ENCODE measurements around the gene CACNA2D3.

Gene CACNA2D3

GRCh38 chr3:54344601-54345231 is 222.4 kb downstream of the CACNA2D3 start:
- DNase-seq (ENCODE audit: low read depth) = no peak
- H3K9me3 ChIP-seq (ENCODE audit: control insufficient read depth, low read length) = no peaks in the 10 kb centered on the region
- no peaks in the 10 kb centered on the region for H3K4me1 ChIP-seq (ENCODE audit: control insufficient read depth, insufficient read depth, low read length)
- no peaks in the 10 kb centered on the region for H3K36me3 ChIP-seq (ENCODE audit: control insufficient read depth, insufficient read depth, low read length, severe bottlenecking)
- peaks cover 29% of the 10 kb centered on the region for H3K27me3 ChIP-seq (replicated peaks; ENCODE audit: control insufficient read depth, insufficient read depth, low read length)
- H3K9ac ChIP-seq (ENCODE audit: low read length) = no peak overlapping the region
- no peak overlapping the region for H3K4me3 ChIP-seq (ENCODE audit: low read length)

- Histone ChIP-seq H3K9me3 (ENCODE audit: control insufficient read depth, low read length) (no peaks in the 10 kb centered on the region), H3K9ac (ENCODE audit: low read length) (no peak overlapping the region), H3K27me3 (replicated peaks; ENCODE audit: control insufficient read depth, insufficient read depth, low read length) (peaks cover 26% of the 10 kb centered on the region), H3K36me3 (ENCODE audit: control insufficient read depth, insufficient read depth, low read length, severe bottlenecking) (no peaks in the 10 kb centered on the region), H3K4me3 (ENCODE audit: low read length) (no peak overlapping the region), H3K4me1 (ENCODE audit: control insufficient read depth, insufficient read depth, low read length) (no peaks in the 10 kb centered on the region)
- no peak for DNase-seq (ENCODE audit: low read depth)
These were observed 223.6 kb downstream of the CACNA2D3 start for GRCh38 chr3:54345847-54346375.

- H3K36me3 ChIP-seq (ENCODE audit: control insufficient read depth, insufficient read depth, low read length, severe bottlenecking) = no peaks in the 10 kb centered on the region
- no peak overlapping the region for H3K9ac ChIP-seq (ENCODE audit: low read length)
- H3K27me3 ChIP-seq (replicated peaks; ENCODE audit: control insufficient read depth, insufficient read depth, low read length) = peaks cover 17% of the 10 kb centered on the region
- no peaks in the 10 kb centered on the region for H3K9me3 ChIP-seq (ENCODE audit: control insufficient read depth, low read length)
- no peak overlapping the region for H3K4me3 ChIP-seq (ENCODE audit: low read length)
- H3K4me1 ChIP-seq (ENCODE audit: control insufficient read depth, insufficient read depth, low read length) = no peaks in the 10 kb centered on the region
- no peak for DNase-seq (ENCODE audit: low read depth)
These were observed 224.7 kb downstream of the CACNA2D3 start for GRCh38 chr3:54347060-54347459.

- Histone ChIP-seq H3K4me3 (ENCODE audit: low read length) (no peak overlapping the region), H3K27me3 (replicated peaks; ENCODE audit: control insufficient read depth, insufficient read depth, low read length) (peaks cover 9% of the 10 kb centered on the region), H3K36me3 (ENCODE audit: control insufficient read depth, insufficient read depth, low read length, severe bottlenecking) (no peaks in the 10 kb centered on the region), H3K4me1 (ENCODE audit: control insufficient read depth, insufficient read depth, low read length) (peaks cover under 1% of the 10 kb centered on the region), H3K9me3 (ENCODE audit: control insufficient read depth, low read length) (no peaks in the 10 kb centered on the region), H3K9ac (ENCODE audit: low read length) (no peak overlapping the region)
- DNase-seq (ENCODE audit: low read depth) = no peak
These were observed 225.6 kb downstream of the CACNA2D3 start for GRCh38 chr3:54347933-54348332.

GRCh38 chr3:54349231-54349652 is 226.9 kb downstream of the CACNA2D3 start:
- H3K4me1 ChIP-seq (ENCODE audit: control insufficient read depth, insufficient read depth, low read length) = peaks cover 11% of the 10 kb centered on the region
- no peak overlapping the region for H3K4me3 ChIP-seq (ENCODE audit: low read length)
- peaks cover 5% of the 10 kb centered on the region for H3K27me3 ChIP-seq (replicated peaks; ENCODE audit: control insufficient read depth, insufficient read depth, low read length)
- H3K9ac ChIP-seq (ENCODE audit: low read length) = no peak overlapping the region
- no peaks in the 10 kb centered on the region for H3K36me3 ChIP-seq (ENCODE audit: control insufficient read depth, insufficient read depth, low read length, severe bottlenecking)
- H3K9me3 ChIP-seq (ENCODE audit: control insufficient read depth, low read length) = no peaks in the 10 kb centered on the region
- DNase-seq (ENCODE audit: low read depth) = no peak

GRCh38 chr3:54349691-54350090 is 227.3 kb downstream of the CACNA2D3 start:
- no peak for DNase-seq (ENCODE audit: low read depth)
- Histone ChIP-seq H3K9me3 (ENCODE audit: control insufficient read depth, low read length) (no peaks in the 10 kb centered on the region), H3K27me3 (replicated peaks; ENCODE audit: control insufficient read depth, insufficient read depth, low read length) (peaks cover under 1% of the 10 kb centered on the region), H3K4me3 (ENCODE audit: low read length) (no peak overlapping the region), H3K36me3 (ENCODE audit: control insufficient read depth, insufficient read depth, low read length, severe bottlenecking) (no peaks in the 10 kb centered on the region), H3K4me1 (ENCODE audit: control insufficient read depth, insufficient read depth, low read length) (peaks cover 15% of the 10 kb centered on the region), H3K9ac (ENCODE audit: low read length) (no peak overlapping the region)

GRCh38 chr3:54353546-54353945 is 231.2 kb downstream of the CACNA2D3 start:
- H3K4me3 ChIP-seq (ENCODE audit: low read length) = no peak overlapping the region
- no peak for DNase-seq (ENCODE audit: low read depth)
- peaks cover 53% of the 10 kb centered on the region for H3K4me1 ChIP-seq (ENCODE audit: control insufficient read depth, insufficient read depth, low read length)
- H3K27me3 ChIP-seq (replicated peaks; ENCODE audit: control insufficient read depth, insufficient read depth, low read length) = no peaks in the 10 kb centered on the region
- no peak overlapping the region for H3K9ac ChIP-seq (ENCODE audit: low read length)
- H3K9me3 ChIP-seq (ENCODE audit: control insufficient read depth, low read length) = no peaks in the 10 kb centered on the region
- H3K36me3 ChIP-seq (ENCODE audit: control insufficient read depth, insufficient read depth, low read length, severe bottlenecking) = no peaks in the 10 kb centered on the region

- Histone ChIP-seq H3K27me3 (replicated peaks; ENCODE audit: control insufficient read depth, insufficient read depth, low read length) (no peaks in the 10 kb centered on the region), H3K4me1 (ENCODE audit: control insufficient read depth, insufficient read depth, low read length) (peaks cover 57% of the 10 kb centered on the region), H3K9me3 (ENCODE audit: control insufficient read depth, low read length) (no peaks in the 10 kb centered on the region), H3K36me3 (ENCODE audit: control insufficient read depth, insufficient read depth, low read length, severe bottlenecking) (no peaks in the 10 kb centered on the region), H3K9ac (ENCODE audit: low read length) (no peak overlapping the region), H3K4me3 (ENCODE audit: low read length) (no peak overlapping the region)
- DNase-seq (ENCODE audit: low read depth) = no peak
These were observed 231.6 kb downstream of the CACNA2D3 start for GRCh38 chr3:54353946-54354345.

GRCh38 chr3:54355800-54356199 is 233.4 kb downstream of the CACNA2D3 start:
- H3K27me3 ChIP-seq (replicated peaks; ENCODE audit: control insufficient read depth, insufficient read depth, low read length) = no peaks in the 10 kb centered on the region
- H3K4me3 ChIP-seq (ENCODE audit: low read length) = no peak overlapping the region
- peaks cover 63% of the 10 kb centered on the region for H3K4me1 ChIP-seq (ENCODE audit: control insufficient read depth, insufficient read depth, low read length)
- H3K36me3 ChIP-seq (ENCODE audit: control insufficient read depth, insufficient read depth, low read length, severe bottlenecking) = no peaks in the 10 kb centered on the region
- H3K9ac ChIP-seq (ENCODE audit: low read length) = no peak overlapping the region
- no peak for DNase-seq (ENCODE audit: low read depth)
- H3K9me3 ChIP-seq (ENCODE audit: control insufficient read depth, low read length) = no peaks in the 10 kb centered on the region

- H3K4me1 ChIP-seq (ENCODE audit: control insufficient read depth, insufficient read depth, low read length) = peaks cover 63% of the 10 kb centered on the region
- H3K9me3 ChIP-seq (ENCODE audit: control insufficient read depth, low read length) = no peaks in the 10 kb centered on the region
- DNase-seq (ENCODE audit: low read depth) = no peak
These were observed 234.1 kb downstream of the CACNA2D3 start for GRCh38 chr3:54356261-54357045.

GRCh38 chr3:54357301-54357700 is 234.9 kb downstream of the CACNA2D3 start:
- Histone ChIP-seq H3K36me3 (ENCODE audit: control insufficient read depth, insufficient read depth, low read length, severe bottlenecking) (no peaks in the 10 kb centered on the region), H3K9me3 (ENCODE audit: control insufficient read depth, low read length) (no peaks in the 10 kb centered on the region), H3K27me3 (replicated peaks; ENCODE audit: control insufficient read depth, insufficient read depth, low read length) (no peaks in the 10 kb centered on the region), H3K9ac (ENCODE audit: low read length) (no peak overlapping the region), H3K4me1 (ENCODE audit: control insufficient read depth, insufficient read depth, low read length) (peaks cover 63% of the 10 kb centered on the region), H3K4me3 (ENCODE audit: low read length) (peak overlapping the region; percentile 6)
- no peak for DNase-seq (ENCODE audit: low read depth)

More at GRCh38 chr3:54356261-54357045, 234.1 kb downstream of the CACNA2D3 start:
- peak overlapping the region; percentile 54 for H3K9ac ChIP-seq (ENCODE audit: low read length)
- H3K27me3 ChIP-seq (replicated peaks; ENCODE audit: control insufficient read depth, insufficient read depth, low read length) = no peaks in the 10 kb centered on the region
- H3K36me3 ChIP-seq (ENCODE audit: control insufficient read depth, insufficient read depth, low read length, severe bottlenecking) = no peaks in the 10 kb centered on the region
- H3K4me3 ChIP-seq (ENCODE audit: low read length) = peak overlapping the region; percentile 6
